H9 (cell line): ENCODE measurements around the gene HSPB8. TPM values are rescaled to one million over a fixed set of nuclear protein-coding genes. Genes with fewer than 3 reads are reported as not detected.
A peak's percentile ranks its signal among the peaks of the same experiment; 100 is the strongest.

Source experiments
- DNase-seq: peaks from one replicate; pipeline ENCODE4 v3.0.0-alpha.2; 2017
- H2AFZ ChIP-seq: one replicate; pipeline ENCODE4 v1.6.1; 2013; ENCODE audit warnings: mild to moderate bottlenecking, low read length, control low read depth, moderate library complexity
- H2AK5ac ChIP-seq: 2 replicates; pipeline ENCODE4 v1.6.1; 2013; ENCODE audit warnings: low read length, control low read depth, mixed read lengths; ENCODE audit not compliant: insufficient read length
- H2BK120ac ChIP-seq: one replicate; pipeline ENCODE4 v1.6.1; 2013; ENCODE audit warnings: low read depth, mild to moderate bottlenecking, low read length, control low read depth, inconsistent platforms; ENCODE audit not compliant: poor library complexity, severe bottlenecking
- H2BK12ac ChIP-seq: 2 replicates; pipeline ENCODE4 v1.6.1; 2013; ENCODE audit warnings: low read length, control low read depth, mixed read lengths, low read depth; ENCODE audit not compliant: insufficient read length
- H2BK15ac ChIP-seq: 2 replicates; pipeline ENCODE4 v1.6.1; 2013; ENCODE audit warnings: low read depth, low read length, control low read depth
- H2BK20ac ChIP-seq: one replicate; pipeline ENCODE4 v1.6.1; 2013; ENCODE audit warnings: low read depth, mild to moderate bottlenecking, low read length, control low read depth, inconsistent platforms; ENCODE audit not compliant: poor library complexity, severe bottlenecking
- H2BK5ac ChIP-seq: 2 replicates; pipeline ENCODE4 v1.6.1; 2013; ENCODE audit warnings: low read length, control low read depth, mixed read lengths; ENCODE audit not compliant: insufficient read length
- H3K14ac ChIP-seq: 2 replicates; pipeline ENCODE4 v1.6.1; 2013; ENCODE audit warnings: low read length, control low read depth; ENCODE audit not compliant: insufficient read depth
- H3K18ac ChIP-seq: 2 replicates; pipeline ENCODE4 v1.6.1; 2013; ENCODE audit warnings: low read depth, mild to moderate bottlenecking, mixed read lengths, low read length, control low read depth; ENCODE audit not compliant: insufficient read length
- H3K23ac ChIP-seq: 2 replicates; pipeline ENCODE4 v1.6.1; 2013; ENCODE audit warnings: low read length, control low read depth, mixed read lengths, low read depth; ENCODE audit not compliant: insufficient read length
- H3K23me2 ChIP-seq: 2 replicates; pipeline ENCODE4 v1.6.1; 2013; ENCODE audit warnings: low read depth, mild to moderate bottlenecking, mixed read lengths, low read length, control low read depth; ENCODE audit not compliant: insufficient read length, poor library complexity, severe bottlenecking
- H3K27ac ChIP-seq: 2 replicates; pipeline ENCODE4 v1.5.1; 2013; ENCODE audit warnings: low read length, control low read depth, mixed read lengths, low read depth; ENCODE audit not compliant: insufficient read length
- H3K27me3 ChIP-seq: 2 replicates; pipeline ENCODE4 v1.6.1; 2013; ENCODE audit warnings: low read length, control low read depth, inconsistent platforms; ENCODE audit not compliant: insufficient read depth
- H3K4ac ChIP-seq: 2 replicates; pipeline ENCODE4 v1.6.1; 2013; ENCODE audit warnings: low read depth, mild to moderate bottlenecking, control low read depth, inconsistent platforms, low read length, moderate library complexity
- H3K4me1 ChIP-seq: 2 replicates; pipeline ENCODE4 v1.6.1; 2013; ENCODE audit warnings: low read length, control low read depth, inconsistent platforms; ENCODE audit not compliant: insufficient read depth
- H3K4me2 ChIP-seq: 2 replicates; pipeline ENCODE4 v1.6.1; 2013; ENCODE audit warnings: low read length, control low read depth, mixed read lengths; ENCODE audit not compliant: insufficient read length, insufficient read depth
- H3K56ac ChIP-seq: 2 replicates; pipeline ENCODE4 v1.6.1; 2013; ENCODE audit warnings: low read depth, mild to moderate bottlenecking, mixed read lengths, low read length, control low read depth; ENCODE audit not compliant: insufficient read length
- H3K79me1 ChIP-seq: 2 replicates; pipeline ENCODE4 v1.6.1; 2013; ENCODE audit warnings: low read depth, mild to moderate bottlenecking, moderate library complexity, low read length, control low read depth, inconsistent platforms; ENCODE audit not compliant: insufficient read depth, poor library complexity, severe bottlenecking
- H3K79me2 ChIP-seq: 2 replicates; pipeline ENCODE4 v1.6.1; 2013; ENCODE audit warnings: low read length, control low read depth, inconsistent platforms; ENCODE audit not compliant: insufficient read depth
- H3K9ac ChIP-seq: 2 replicates; pipeline ENCODE4 v1.6.1; 2013; ENCODE audit warnings: low read length, control low read depth, mixed read lengths; ENCODE audit not compliant: insufficient read length; ENCODE audit errors: extremely low read depth
- H3K9me3 ChIP-seq: one replicate; pipeline ENCODE4 v1.6.1; 2013; ENCODE audit warnings: low read depth, low read length, inconsistent platforms; ENCODE audit not compliant: control insufficient read depth
- H3T11ph ChIP-seq: one replicate; pipeline ENCODE4 v1.6.1; 2013; ENCODE audit warnings: mild to moderate bottlenecking, low read length, control low read depth, inconsistent platforms
- H4K20me1 ChIP-seq: one replicate; pipeline ENCODE4 v1.6.1; 2013; ENCODE audit not compliant: control insufficient read depth, insufficient read length, insufficient read depth
- H4K5ac ChIP-seq: 2 replicates; pipeline ENCODE4 v1.6.1; 2013; ENCODE audit warnings: low read depth, mild to moderate bottlenecking, mixed read lengths, low read length, control low read depth; ENCODE audit not compliant: insufficient read length
- H4K8ac ChIP-seq: replicated peaks from 2 replicates; pipeline ENCODE4 v1.6.1; 2013; ENCODE audit warnings: low read length, control low read depth, mixed read lengths, low read depth; ENCODE audit not compliant: insufficient read length
- H4K91ac ChIP-seq: 2 replicates; pipeline ENCODE4 v1.6.1; 2013; ENCODE audit warnings: low read depth, mild to moderate bottlenecking, moderate library complexity, mixed read lengths, low read length, control low read depth; ENCODE audit not compliant: insufficient read length
- H3K27ac Mint-ChIP-seq, 3 experiments: 2 replicates in 2 of 3; 3 replicates in 1 of 3; pipeline ENCODE4 v1.8.0; 2020 to 2021; ENCODE audit warnings: mixed read lengths in 3 of 3, mild to moderate bottlenecking in 1 of 3, moderate library complexity in 1 of 3
- H3K27me3 Mint-ChIP-seq: 2 replicates; pipeline ENCODE4 v1.8.0; 2021; ENCODE audit warnings: low read depth, mild to moderate bottlenecking, moderate library complexity, mixed read lengths
- H3K36me3 Mint-ChIP-seq, 3 experiments: 2 replicates in 2 of 3; 3 replicates in 1 of 3; pipeline ENCODE4 v1.8.0; 2020 to 2021; ENCODE audit warnings: low read depth in 3 of 3, mixed read lengths in 3 of 3; ENCODE audit not compliant: insufficient read depth in 1 of 3
- H3K4me1 Mint-ChIP-seq, 2 experiments: 2 replicates each; pipeline ENCODE4 v1.8.0; 2020; ENCODE audit warnings: mixed read lengths in 2 of 2
- H3K4me3 Mint-ChIP-seq, 2 experiments: 2 replicates in 1 of 2; 3 replicates in 1 of 2; pipeline ENCODE4 v1.8.0; 2020 to 2021; ENCODE audit warnings: mild to moderate bottlenecking in 2 of 2, mixed read lengths in 2 of 2, moderate library complexity in 1 of 2
- H3K9me3 Mint-ChIP-seq, 2 experiments: 2 replicates in 1 of 2; 3 replicates in 1 of 2; pipeline ENCODE4 v1.8.0; 2020; ENCODE audit warnings: mild to moderate bottlenecking in 2 of 2, mixed read lengths in 2 of 2, moderate library complexity in 1 of 2
- WGBS: extraction: QIAGEN DNeasy Blood & Tissue Kit; methylation state at CpG from one replicate; pipeline ENCODE4 v1.1.7; 2013; ENCODE audit warnings: missing lambda C conversion rate, low lambda C conversion rate, mixed read lengths; ENCODE audit not compliant: insufficient read length; ENCODE audit errors: extremely low coverage; 5-methylcytosine and 5-hydroxymethylcytosine counted together
- total RNA-seq: library from RNA; stranded (reverse); gene quantifications from 2 replicates; pipeline ENCODE4 v1.2.1, GENCODE V29; 2021
- TF ChIP-seq, protein P1 (sequence below): fragments of 200-600 bp; sonication (generic); conservative IDR thresholded peaks from 3 replicates; pipeline ENCODE4 v1.8.0; 2021; ENCODE audit warnings: antibody characterized with exemption, mild to moderate bottlenecking

Gene HSPB8
- total RNA-seq, 1 experiment from 2014 or later, result 3.0 TPM

DNA sequence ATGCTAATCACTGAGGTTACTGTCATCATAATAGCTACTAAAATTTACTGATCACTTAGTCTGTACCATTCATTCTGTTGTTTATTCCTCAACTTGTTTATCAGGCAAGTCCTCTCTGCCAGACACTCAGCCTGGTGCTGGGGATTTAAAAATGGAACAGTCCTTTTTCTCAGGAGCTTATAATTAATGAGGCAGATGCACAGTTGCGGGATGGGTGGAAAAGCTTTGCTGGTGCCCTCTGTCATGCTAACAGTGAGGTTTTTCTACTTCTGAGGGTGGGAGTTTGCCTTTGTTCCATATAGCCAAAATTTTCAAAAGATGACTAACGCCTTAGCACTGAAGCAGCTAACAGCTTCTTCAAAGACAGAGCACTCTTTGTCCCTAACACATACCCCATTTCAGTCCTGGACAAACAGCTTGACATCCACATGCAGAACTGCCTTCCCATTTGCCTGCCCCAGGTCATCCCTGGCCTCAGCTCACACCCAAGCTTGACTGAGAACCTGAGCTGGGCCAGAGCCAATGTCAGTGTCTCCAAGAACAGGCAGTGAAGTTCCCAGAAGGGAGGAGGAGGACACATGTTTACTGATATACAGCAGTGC, 30.8 kb upstream of the HSPB8 start:
- Histone ChIP-seq H3K23me2 (no peaks in the 10 kb centered on the region), H2BK15ac (no peak overlapping the region), H3T11ph (no peak overlapping the region), H3K18ac (no peak overlapping the region), H3K4ac (no peak overlapping the region), H3K79me2 (no peaks in the 10 kb centered on the region), H3K14ac (no peak overlapping the region), H4K5ac (no peak overlapping the region), H2AK5ac (no peak overlapping the region), H4K91ac (no peak overlapping the region), H3K4me2 (no peak overlapping the region), H3K27me3 (no peaks in the 10 kb centered on the region), H3K9me3 (peaks cover 7% of the 10 kb centered on the region), H4K20me1 (no peaks in the 10 kb centered on the region), H3K4me1 (no peaks in the 10 kb centered on the region), H3K79me1 (no peaks in the 10 kb centered on the region), H3K27ac (no peak overlapping the region), H2BK20ac (no peak overlapping the region), H4K8ac (no peak overlapping the region), H3K23ac (no peak overlapping the region), H2BK120ac (no peak overlapping the region), H2BK12ac (no peak overlapping the region), H2BK5ac (no peak overlapping the region), H2AFZ (no peak overlapping the region), H3K56ac (no peak overlapping the region), H3K9ac (no peak overlapping the region)
- WGBS, result no CpG with 5 or more reads among the region's 2 CpGs
- Mint-ChIP-seq H3K36me3 (peaks cover 18 to 24% (median 22%) of the 10 kb centered on the region in 3 experiments), H3K27ac (peak overlapping the region in 1 of 3 experiments; percentile 49; a peak in 2 of 7 replicates), H3K9me3 (peaks cover 12 to 13% of the 10 kb centered on the region in 2 experiments; a peak in 4 of 5 replicates), H3K4me1 (peaks cover 43 to 53% of the 10 kb centered on the region in 2 experiments), H3K27me3 (no peaks in the 10 kb centered on the region; the same call in 1 of the 2 replicates), H3K4me3 (no peak overlapping the region)
- TF ChIP-seq, protein P1, sequence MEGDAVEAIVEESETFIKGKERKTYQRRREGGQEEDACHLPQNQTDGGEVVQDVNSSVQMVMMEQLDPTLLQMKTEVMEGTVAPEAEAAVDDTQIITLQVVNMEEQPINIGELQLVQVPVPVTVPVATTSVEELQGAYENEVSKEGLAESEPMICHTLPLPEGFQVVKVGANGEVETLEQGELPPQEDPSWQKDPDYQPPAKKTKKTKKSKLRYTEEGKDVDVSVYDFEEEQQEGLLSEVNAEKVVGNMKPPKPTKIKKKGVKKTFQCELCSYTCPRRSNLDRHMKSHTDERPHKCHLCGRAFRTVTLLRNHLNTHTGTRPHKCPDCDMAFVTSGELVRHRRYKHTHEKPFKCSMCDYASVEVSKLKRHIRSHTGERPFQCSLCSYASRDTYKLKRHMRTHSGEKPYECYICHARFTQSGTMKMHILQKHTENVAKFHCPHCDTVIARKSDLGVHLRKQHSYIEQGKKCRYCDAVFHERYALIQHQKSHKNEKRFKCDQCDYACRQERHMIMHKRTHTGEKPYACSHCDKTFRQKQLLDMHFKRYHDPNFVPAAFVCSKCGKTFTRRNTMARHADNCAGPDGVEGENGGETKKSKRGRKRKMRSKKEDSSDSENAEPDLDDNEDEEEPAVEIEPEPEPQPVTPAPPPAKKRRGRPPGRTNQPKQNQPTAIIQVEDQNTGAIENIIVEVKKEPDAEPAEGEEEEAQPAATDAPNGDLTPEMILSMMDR, result no peak
- DNase-seq, result no peak
